GM10266 (cell line): ENCODE data around the gene CAMK1.

Experiments
- DNase-seq: peaks from one replicate; pipeline ENCODE4 v3.0.0; 2012; ENCODE audit errors: extremely low spot score
- CTCF ChIP-seq: IDR thresholded peaks from 2 replicates; pipeline ENCODE4 v1.5.1; 2012; ENCODE audit warnings: mild to moderate bottlenecking, low read depth; ENCODE audit not compliant: control insufficient read depth, insufficient read depth; ENCODE audit errors: missing control alignments

The CAMK1 gene

DNA sequence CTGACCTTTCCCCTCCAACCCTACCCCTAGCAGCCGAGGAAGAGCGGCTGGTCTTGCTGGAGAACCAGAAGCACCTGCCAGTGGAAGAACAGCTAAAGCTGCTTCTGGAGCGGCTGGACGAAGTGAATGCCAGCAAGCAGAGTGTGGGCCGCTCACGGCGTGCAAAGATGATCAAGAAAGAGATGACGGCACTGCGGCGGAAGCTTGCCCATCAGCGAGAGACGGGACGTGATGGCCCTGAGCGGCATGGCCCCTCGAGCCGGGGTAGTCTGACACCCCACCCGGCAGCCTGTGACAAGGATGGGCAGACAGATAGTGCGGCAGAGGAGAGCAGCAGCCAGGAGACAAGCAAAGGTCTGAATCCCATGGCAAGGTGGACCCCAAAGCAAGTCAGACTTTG is 26.2 kb downstream of the CAMK1 start:
- no peak for DNase-seq
- TF ChIP-seq CTCF, result no peak

GRCh38 chr3:9742560-9742959 is 27.2 kb downstream of the CAMK1 start:
- no peak for DNase-seq
- no peak for TF ChIP-seq CTCF

DNA sequence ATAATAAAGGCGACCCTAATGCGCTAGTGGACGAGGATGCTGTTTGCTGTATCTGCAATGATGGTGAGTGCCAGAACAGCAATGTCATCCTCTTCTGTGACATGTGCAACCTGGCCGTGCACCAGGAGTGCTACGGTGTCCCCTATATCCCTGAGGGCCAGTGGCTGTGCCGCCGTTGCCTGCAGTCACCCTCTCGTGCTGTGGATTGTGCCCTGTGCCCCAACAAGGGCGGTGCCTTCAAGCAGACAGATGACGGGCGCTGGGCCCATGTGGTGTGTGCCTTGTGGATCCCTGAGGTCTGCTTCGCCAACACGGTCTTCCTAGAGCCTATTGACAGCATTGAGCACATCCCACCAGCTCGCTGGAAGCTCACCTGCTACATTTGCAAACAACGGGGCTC is 30.6 kb downstream of the CAMK1 start:
- TF ChIP-seq CTCF, result no peak
- DNase-seq, result no peak

DNA sequence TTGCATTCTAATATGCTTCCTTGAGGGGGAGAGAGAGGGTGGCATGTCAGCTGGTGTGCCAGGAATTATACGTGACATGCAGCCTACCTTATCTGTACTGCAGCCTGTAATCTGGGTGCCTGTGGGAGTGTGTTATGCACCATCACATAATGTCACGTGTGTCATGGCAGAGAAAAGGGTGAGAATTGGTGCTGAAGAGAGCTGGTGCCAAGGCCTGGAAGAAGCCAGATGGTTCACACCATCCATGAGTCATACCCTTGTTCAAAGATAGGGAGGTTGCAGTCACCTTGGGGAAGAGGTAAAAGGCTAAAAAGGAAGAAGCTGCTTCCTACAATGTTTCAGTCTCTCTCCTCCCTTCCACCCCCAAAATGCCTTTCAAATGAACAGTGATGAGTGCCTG is 32.9 kb downstream of the CAMK1 start:
- DNase-seq, result no peak
- no peak for TF ChIP-seq CTCF

GRCh38 chr3:9732740-9733115 is 37.0 kb downstream of the CAMK1 start:
- TF ChIP-seq CTCF, result peak; percentile 24
- no peak for DNase-seq

GRCh38 chr3:9732080-9732739 is 37.5 kb downstream of the CAMK1 start:
- DNase-seq, result peak; percentile 38
- no peak for TF ChIP-seq CTCF

- DNase-seq, result peak; percentile 99
Observed at GRCh38 chr3:9731206-9732079, 38.3 kb downstream of the CAMK1 start, which contains the start of gene BRPF1. Gene BRPF1, plus strand, starts transcription at chr3:9731735. Its CDS starts 2,406 bp downstream, at chr3:9734141.

More at GRCh38 chr3:9731206-9732079, 38.3 kb downstream of the CAMK1 start, which contains the start of gene BRPF1:
- no peak for TF ChIP-seq CTCF
